SIG-M5 treated with dmso at 0.1 percent for 504 hours (cell line): ENCODE data around the gene ZNF674.
"Not testable (repeated sequence)": the region's sequence is repeated elsewhere in the genome, so short reads cannot be mapped to it uniquely, and the experiment has no call there.

Experiments
- DNase-seq: peaks from one replicate; lab custom pipeline; 2025; ENCODE audit not compliant: unreplicated experiment; lab: John Stamatoyannopoulos, UW

The ZNF674 gene

DNA sequence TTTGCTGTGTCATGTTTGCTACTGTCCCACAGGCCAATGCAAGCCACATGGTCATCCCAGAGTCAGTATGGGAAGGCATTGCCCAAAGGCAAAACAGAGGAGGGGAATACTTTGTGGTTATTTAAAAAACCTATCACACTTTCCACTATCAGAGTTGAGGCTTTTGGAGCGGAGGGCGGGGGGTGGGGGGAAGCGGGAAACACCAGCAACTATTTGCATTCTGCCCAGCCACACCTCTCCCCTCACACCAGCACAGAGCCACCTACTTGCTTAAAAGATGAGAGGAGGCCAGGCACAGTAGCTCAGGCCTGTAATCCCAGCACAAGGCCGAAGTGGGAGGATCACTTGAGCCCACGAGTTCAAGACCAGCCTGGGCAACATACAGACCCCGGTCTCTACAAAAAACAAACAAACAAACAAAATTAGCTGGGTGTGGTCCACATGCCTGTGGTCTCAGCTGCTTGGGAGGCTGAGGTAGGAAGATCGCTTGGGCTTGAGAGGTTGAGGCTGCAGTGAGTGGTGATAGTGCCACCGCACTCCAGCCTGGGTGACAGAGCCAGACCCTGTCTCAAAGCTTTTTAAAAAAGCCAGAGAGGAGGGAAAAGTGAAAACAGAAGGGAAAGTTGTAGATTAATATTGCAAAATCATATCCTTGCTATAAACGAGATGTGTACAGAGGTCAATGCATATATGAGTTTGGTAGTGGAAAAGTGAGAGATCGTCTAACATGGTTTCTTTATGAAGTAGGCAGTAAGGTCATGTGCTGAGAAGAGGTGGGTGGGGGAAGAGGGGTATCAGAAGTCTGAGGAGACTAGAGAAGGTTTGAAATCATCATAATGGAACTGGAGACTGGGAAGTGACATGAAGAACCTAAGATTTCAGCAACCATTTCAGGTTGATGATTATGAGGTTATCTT lies 26.5 kb upstream of the ZNF674 start:
- no peak for DNase-seq

DNA sequence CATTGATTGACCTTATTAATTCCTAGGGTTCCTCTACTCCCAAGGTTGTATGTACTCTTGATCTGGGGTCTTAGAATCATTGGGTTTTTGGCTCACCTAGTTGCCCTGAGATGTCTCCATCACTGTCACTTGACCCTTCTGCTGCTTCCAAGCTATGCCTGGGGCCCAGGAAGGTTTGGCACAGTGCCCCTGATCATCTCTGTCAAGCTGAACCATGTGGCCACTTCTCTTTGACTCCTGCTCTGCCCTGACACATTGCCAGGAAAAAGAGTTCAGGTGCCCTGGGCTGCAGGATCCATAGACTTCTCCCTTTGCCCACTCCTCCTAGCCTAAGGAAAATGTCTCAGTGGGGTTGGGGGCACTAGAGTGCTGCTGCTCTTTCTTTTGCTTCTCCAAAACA lies 24.4 kb upstream of the ZNF674 start:
- DNase-seq: no peak

DNA sequence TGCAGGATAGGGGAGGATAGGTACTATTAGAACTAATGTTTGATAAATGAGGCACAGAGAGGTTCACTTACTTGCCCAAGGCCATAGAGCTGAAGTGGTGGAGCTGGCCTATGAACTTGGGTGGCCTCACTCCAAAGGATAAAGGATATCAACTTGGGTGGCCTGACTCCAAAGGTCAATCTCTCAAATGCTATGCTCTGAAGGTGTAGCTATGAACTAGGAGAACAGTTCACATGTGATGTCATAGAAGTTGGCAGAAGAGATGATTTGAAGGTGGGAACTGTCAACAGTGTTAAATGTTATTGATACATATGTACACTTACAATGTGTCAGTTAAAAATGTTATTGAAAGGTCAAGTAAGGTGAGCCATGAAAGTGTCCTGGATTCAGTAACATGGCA lies 22.2 kb upstream of the ZNF674 start:
- DNase-seq: no peak

DNA sequence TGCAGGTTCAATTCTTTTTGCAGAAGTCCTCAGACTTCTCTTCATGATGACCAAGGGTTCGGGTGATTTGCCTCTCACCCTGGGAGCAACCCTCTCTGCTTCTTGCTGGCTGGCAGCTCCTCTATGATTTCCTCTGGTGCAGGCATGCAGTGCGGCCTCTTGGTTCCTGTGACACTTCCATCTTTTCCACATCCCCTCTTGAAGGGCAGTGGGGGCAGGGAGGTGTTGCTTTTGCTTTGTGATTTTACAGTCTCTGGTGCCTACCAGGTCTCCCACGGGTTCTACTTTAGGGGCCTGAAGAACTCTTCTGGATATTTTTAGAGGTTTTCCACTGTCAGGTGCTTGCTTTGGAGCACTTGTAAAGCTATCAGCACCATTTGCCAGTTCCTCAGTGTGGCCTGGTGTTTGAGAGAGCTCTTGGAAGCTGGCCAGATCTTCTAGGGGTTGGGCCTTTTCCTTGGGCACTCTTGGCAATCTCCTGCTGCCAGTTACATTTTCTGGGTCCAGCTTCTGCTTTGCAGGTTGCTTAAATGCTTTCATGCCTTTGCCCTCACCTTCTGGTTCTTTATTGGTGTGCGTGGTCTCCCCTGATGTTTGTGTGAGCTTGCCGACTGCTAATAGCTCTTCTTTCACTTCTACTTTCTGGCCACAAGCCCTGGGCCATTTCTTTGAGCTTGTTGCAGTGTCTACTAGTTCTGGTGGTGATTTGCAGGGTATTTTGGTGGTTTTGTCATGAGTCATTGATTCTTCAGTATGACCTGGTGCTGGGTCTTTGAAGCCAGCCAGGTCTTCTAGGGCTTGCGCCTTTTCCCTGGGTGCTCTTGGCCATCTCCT lies 16.8 kb upstream of the ZNF674 start:
- peak; percentile 48 for DNase-seq

DNA sequence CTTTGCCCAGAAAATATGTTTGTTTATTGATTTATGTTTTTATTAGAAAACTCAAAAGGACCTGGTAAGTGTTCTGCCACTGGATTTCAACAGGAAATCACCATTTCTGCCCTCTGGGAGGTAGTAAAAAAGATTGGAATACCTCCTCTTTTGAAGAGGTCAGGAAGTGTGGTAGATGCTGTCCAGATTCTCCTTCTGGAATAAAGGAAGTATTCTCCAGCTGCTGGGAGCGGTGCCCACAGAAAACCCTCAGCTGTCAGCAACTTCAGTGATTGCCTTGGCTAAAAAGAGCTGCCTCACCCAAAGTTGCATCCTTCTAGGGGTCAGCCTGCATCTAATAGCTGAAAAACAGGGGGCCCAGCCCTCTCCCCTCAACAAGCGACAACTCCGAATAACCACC lies 13.8 kb upstream of the ZNF674 start:
- DNase-seq: no peak

DNA sequence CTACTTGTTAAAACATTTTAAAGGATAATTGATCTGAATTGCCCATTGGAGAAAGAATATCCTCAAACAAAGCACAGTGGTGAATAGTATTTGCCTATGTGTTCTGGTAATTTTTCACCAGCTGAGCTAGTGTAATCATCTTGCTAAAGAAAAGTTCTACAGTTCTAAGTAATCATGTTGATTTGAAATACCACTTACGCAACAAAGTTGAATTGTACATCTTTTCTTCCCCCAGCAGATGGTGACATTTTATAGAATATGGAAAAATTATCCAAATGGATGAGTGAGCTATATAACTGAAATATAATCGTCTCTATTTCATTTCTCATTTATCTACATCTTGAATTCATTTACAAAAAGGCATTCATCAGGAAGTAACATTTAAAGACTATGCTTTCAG lies 9.7 kb upstream of the ZNF674 start:
- DNase-seq: peak; percentile 50

DNA sequence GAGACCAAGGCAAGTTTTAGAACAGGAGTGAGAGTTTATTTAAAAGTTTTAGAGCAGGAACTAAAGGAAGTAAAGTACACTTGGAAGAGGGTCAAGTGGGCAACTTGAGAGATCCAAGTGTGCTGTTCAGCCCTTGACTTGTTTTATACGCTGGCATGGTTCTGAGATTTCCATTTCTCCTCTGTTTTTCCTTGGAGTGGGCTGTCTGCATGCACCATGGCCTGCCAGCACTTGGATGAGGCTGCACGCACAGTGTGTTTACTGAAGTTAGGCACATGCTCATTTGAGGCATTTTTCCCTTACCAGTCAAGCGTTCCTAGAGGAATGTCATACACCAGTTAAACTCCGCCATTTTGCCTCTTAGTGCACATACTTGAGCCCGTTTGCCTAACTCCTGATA lies 8.7 kb upstream of the ZNF674 start:
- no peak for DNase-seq

DNA sequence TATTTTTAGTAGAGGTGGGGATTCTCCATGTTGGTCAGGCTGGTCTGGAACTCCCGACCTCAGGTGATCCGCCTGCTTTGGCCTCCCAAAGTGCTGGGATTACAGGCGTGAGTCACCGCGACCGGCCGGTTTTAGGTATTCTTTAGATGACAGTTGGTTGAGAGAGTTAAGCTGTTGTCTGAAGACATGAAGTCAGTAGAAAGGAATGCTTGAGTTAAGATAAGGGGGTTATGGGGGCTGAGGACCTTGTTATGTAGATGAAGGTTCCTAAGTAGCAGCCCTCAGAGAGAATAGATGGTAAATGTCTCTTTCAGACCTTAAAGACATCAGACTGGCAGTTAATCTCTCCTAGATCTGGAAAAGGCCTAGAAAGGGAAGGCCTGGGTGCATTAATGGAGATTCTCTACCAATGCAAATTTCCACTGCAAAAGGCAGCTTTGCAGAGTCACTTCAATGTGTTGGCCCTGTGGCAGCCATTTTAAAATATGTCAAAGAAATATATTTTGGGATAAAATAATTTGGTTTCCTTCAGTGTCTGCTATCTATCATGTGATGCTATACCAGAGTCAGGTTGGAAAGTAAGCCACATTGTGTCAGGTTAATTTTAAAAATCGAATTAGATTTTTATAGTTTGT lies 6.4 kb upstream of the ZNF674 start:
- DNase-seq: no peak

DNA sequence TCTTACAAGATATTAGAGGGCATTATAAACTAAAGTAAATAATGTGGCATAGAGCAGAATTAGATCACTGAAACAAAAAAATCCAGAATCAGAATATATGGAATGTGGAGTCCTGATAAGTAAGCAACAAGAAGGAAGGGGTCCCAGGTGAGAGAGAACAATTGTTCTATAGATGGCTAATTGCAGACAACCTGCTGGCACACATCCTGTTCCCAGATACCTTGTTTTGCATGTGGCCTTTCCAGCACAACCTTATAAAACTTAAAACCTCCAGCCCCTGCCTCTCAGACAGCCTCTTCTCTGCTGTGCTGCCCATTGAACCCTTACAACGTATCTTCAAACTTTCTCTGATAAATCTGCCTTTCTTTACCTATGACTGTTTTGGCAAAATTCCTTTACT lies 4.7 kb upstream of the ZNF674 start:
- DNase-seq: no peak

DNA sequence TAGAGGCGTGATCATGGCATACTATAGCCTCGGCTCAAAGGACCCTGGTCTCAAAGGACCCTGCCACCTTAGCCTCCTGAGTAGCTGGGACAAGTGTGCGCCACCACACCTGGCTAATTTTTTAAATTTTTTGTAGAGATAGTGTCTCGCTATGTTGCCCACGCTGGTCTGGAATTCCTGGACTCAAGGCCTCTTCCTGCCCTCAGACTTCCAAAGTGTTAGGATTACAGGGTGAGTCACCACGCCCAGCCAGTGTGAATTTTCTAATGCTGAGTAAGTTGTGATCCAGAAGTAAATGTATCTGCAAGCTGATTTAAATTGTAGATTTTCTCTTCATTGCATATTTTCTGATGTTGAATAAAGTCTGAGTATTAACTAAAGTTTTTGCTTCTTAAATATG lies 2.6 kb upstream of the ZNF674 start:
- DNase-seq: no peak

DNA sequence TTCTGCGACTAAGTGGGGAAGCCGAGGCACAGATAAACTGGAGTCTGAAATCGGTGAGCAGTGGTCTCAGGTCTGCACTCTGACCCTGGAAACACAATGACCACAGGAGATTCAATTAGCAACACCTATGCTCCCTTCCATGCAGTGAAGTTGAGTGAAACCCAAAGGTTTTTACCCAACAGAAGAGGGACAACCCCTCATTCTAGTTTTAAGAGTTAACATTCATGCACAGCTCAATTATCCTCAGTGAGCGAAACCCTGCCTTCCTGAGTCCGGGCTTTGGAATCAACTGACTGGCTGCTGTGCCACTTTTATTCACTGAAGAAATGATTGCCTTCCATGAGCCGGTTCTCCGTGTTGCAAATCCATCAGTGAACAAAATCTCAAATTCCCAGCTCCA lies 694 bp downstream of the ZNF674 start:
- not testable (repeated sequence) for DNase-seq

DNA sequence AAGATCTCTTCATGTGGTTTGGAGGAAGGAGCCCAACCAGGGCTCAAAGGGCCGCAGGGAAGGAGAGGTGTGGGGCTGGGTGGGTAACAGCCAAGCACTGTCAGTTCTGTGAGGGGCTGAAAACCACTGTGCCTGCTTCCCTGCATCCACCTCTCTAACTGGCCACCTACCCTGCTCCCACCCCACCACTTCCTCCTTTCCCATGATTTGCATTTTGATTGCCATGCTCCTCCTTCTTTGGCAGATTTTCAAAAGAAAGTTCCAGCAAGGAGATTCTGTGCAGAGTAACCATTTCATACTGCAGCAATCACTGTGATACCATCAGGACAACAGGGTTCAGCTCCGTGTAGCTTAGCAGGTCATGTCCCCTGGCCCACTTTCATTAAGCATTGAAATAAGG lies 1.8 kb downstream of the ZNF674 start:
- DNase-seq: no peak

DNA sequence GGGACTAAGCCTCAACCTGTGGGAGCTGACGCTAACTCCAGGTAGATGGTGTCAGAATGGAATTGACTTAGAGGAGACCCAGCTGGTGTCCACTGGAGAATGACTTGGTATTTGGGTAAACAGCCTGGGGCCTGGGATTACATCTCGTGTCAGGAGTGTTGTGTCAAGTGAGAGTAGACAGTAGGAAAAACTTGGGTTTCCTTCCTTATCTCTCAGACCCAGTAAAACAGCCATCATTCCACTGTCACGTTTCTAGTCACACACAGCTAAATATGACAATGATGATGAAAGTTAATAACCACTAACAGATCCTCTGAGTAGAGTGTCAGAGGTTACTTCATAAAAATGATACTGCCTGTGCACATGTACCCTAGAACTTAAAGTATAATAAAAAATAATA lies 13.8 kb downstream of the ZNF674 start:
- DNase-seq: no peak

DNA sequence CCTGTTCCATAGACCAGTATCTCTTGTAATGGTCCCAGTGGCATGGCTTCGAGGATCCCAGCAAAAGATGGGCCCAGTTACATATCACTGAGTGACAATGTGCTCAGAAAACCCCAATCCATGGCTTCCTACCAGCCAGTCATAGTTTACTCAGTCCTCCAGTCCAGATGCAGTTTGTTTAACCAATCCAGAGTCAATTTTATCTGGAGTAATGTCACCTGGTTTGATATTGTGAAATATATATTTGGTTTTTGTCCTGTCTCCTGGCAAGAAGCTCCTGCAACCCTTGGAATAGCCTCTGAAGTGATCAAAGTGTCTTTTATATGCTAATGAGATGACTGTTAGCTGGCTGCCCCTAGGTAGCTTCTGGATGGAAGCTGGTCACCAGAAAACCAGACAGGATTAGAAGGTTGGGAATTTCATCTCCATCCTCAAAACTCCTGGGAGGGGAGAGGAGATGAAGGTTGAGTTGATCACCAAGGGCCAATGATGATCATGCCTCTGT lies 14.8 kb downstream of the ZNF674 start:
- not testable (repeated sequence) for DNase-seq

DNA sequence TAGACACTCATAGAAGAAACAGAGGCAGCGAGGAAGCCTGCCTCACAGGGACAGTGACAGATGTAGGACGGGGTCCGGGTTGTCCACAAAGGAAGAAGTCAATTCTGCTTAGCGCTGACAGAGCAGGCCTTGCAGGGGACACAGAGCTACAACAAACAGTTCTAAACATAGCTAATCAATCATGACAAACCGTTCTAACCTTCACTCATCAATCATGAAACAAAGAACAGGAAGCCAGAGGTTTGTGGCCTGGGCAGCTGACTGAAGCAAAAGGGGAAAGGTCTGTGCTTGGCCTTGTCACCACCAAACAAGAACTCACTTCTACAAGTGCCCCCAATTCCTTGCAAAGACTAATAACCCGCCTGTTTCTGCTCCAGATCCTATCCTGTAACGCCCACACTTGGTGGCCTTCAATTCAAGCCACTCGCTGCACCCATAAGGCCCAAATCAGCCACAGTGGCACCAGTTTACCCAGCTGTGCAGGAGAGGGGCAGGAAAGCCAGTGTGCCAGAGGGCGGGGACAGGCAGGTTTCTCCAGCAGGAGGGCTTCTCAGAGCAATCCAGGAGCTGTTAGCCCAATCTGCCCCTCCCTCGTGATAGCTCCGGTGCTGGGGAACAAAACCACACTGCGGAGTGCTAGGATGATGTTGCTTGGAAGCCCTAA lies 15.3 kb downstream of the ZNF674 start:
- DNase-seq: not testable (repeated sequence)

DNA sequence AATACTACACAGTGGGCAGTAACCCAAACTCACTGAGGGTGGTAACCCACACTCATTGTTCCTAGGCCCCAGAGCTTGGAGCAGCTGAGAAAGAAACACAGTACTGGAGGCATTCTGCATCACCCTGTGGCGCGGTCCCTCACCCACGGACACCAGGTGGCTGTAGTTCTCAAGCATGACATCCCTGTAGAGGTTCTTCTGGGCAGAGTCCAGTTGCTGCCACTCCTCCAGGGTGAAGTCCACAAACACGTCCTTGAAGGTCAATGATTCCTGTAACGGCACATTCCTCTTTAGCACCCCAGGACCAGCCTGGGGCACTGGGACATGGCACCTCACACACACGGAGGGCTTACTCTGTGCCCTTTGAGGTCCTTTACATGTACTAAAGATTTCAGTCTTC lies 16.6 kb downstream of the ZNF674 start:
- DNase-seq: not testable (repeated sequence)

DNA sequence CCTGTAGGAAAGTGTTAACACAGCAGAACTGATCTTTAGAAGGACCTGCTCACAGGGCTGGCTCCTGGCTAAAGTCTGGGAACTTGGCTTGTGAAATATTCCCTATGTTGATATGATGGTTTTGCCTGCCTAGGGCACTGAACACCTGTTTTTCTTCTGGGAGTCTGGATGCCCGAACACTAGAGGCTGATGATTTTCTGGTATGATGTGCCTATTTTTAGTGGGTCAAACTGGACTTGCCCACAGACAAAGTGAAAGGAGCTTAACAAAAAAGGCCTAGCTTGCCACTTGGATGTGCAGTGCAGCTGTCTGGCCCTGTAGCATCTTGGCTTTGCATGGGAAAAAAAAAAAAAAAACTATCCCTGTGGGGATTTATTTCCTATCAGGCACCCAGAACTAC lies 39.1 kb downstream of the ZNF674 start:
- DNase-seq: no peak

DNA sequence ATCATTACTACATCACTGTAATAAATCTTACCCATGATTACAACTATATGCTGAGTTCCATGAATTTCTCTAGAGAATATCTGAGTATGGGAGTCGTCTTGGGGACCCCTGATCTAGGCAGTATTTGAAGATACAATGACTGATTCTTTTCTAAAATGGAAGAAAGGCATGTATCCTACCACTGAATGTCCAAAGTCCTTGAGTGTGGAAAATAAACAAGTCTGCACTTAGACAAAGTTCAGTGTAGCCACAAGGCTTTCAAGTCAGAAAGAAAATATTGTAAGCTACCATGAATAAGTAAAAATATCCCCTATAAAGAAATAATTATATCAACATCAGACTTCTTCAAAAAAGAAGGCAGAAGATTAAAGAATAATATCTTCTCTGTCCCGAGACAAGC lies 42.4 kb downstream of the ZNF674 start:
- DNase-seq: no peak

DNA sequence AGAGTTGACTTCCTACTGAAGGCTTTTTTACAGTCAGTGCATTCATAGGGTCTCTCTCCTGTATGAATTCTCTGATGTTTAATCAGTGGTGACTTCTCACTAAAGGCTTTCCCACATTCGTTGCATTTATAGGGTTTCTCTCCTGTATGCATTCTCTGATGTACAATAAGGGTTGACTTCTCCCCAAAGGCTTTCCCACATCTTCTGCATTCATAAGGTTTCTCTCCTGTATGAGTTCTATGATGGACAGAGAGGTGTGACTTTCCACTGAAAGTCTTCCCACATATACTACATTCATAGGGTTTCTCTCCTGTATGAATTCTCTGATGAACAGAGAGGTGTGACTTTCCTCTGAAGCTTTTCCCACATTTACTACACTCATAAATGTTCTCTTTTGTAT lies 45.2 kb downstream of the ZNF674 start:
- DNase-seq: no peak

DNA sequence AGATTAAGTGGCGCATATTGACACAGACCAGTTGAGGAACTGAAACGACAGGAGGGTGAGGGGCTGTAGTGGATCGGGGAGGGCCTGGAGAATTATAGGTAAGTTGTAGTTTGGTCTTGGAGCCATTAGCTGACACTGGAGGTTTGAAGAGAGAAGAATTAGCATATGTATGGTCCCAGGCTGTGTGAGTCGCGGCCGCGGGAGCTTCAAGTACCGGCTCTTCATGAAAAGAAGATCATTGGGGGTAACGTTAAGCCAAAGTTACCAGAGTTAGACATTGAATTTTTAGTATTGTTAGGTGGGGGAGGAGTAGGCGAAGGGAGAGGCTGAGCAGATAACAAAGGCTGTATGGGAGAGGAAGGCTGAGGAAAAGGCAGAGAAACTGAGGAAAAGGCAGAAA lies 56.5 kb downstream of the ZNF674 start:
- no peak for DNase-seq

DNA sequence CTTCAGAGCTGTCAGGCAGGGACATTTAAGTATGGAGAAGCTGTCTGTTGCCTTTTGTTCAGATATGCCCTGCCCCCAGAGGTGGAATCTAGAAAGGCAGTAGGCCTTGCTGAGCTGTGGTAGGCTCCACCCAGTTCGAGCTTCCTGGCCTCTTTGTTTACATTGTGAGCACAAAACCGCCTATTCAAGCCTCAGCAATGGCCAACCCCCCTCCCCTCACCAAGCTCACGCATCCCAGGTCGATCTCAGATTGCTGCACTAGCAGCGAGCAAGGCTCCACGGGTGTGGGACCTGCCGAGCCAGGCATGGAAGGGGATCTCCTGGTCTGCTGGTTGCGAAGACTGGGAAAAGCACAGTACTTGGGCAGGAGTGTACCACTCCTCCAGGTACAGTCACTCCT lies 59.3 kb downstream of the ZNF674 start:
- DNase-seq: no peak
